ENCODE results near the gene CHRNA7. TPM values are rescaled to one million over a fixed set of nuclear protein-coding genes. Genes with fewer than 3 reads are reported as not detected.

Gene CHRNA7
- total RNA-seq, 1 donor from 2014 or later = 1.5 TPM

DNA sequence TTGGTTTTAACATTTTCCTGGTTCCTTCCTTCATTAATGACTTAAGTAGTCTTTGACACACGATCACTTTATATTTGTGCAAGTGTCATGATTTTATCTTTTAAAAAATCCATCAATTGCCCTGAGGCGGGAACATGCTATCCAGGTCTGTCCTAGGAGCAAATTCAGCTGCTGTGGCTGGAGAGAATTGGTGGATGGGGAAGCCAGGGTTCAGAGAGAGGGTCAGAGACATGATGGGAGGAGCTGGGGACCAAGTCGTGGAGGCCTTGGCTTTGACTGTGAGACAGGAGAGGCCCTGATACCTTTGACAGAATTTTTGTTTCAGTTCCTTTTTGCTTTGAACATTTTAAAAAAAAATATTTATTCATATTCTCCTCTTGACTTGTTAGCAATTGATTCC is 89.0 kb downstream of the CHRNA7 start:
- no peak for TF ChIP-seq CTCF (conservative IDR thresholded peaks at IDR 0.05; ENCODE audit: low read depth, low read length)
- no peak for DNase-seq (ENCODE audit: low read depth)
- no peak overlapping the region for H3K4me3 ChIP-seq (ENCODE audit: low read depth, low read length)

GRCh38 chr15:32119694-32120330 is 89.5 kb downstream of the CHRNA7 start:
- no peak for DNase-seq (ENCODE audit: low read depth)
- TF ChIP-seq CTCF (conservative IDR thresholded peaks at IDR 0.05; ENCODE audit: low read depth, low read length) = no peak
- no peak overlapping the region for H3K4me3 ChIP-seq (ENCODE audit: low read depth, low read length)

- H3K4me3 ChIP-seq (ENCODE audit: low read depth, low read length) = no peak overlapping the region
- TF ChIP-seq CTCF (conservative IDR thresholded peaks at IDR 0.05; ENCODE audit: low read depth, low read length) = no peak
- no peak for DNase-seq (ENCODE audit: low read depth)
These were observed 90.5 kb downstream of the CHRNA7 start for GRCh38 chr15:32120577-32121383.

DNA sequence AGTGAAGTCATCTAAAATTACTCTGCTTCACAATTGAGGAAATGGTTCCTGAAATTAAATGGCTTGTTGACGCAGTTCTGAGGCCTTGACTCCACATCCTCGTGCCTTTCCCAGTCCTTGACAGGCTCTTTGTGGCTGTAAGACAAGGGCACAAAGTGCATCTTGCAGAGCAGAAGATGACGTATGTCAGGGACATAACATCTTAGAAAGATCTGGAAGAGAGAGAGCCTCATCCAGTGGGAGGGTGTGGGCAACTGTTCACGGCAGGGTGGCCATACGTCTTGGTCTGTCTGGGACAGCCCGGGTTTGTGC is 91.0 kb downstream of the CHRNA7 start:
- TF ChIP-seq CTCF (conservative IDR thresholded peaks at IDR 0.05; ENCODE audit: low read depth, low read length) = no peak
- H3K4me3 ChIP-seq (ENCODE audit: low read depth, low read length) = no peak overlapping the region
- DNase-seq (ENCODE audit: low read depth) = no peak

GRCh38 chr15:32122013-32122412 is 91.7 kb downstream of the CHRNA7 start:
- H3K4me3 ChIP-seq (ENCODE audit: low read depth, low read length) = no peak overlapping the region
- TF ChIP-seq CTCF (conservative IDR thresholded peaks at IDR 0.05; ENCODE audit: low read depth, low read length) = no peak
- DNase-seq (ENCODE audit: low read depth) = no peak

DNA sequence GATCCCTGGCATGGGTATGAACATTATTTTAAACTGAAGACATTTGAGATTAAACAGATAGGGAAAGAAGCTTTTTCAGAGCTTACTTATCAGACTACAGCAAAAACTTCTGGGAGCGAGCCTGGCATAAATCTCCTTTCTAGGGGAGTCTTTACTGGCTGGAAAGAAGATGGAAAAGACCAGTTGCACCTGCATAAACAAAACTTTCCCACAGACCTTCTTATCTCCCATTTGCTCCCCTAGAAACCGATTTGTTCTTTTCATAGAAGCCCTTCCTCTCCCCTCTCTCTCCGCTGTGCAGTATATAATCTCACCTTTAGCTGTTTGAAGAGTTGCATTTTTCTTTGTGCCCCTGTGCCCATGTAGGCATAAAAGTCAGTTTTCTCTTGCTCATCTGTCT is 93.2 kb downstream of the CHRNA7 start:
- no peak for TF ChIP-seq CTCF (conservative IDR thresholded peaks at IDR 0.05; ENCODE audit: low read depth, low read length)
- no peak overlapping the region for H3K4me3 ChIP-seq (ENCODE audit: low read depth, low read length)
- no peak for DNase-seq (ENCODE audit: low read depth)

DNA sequence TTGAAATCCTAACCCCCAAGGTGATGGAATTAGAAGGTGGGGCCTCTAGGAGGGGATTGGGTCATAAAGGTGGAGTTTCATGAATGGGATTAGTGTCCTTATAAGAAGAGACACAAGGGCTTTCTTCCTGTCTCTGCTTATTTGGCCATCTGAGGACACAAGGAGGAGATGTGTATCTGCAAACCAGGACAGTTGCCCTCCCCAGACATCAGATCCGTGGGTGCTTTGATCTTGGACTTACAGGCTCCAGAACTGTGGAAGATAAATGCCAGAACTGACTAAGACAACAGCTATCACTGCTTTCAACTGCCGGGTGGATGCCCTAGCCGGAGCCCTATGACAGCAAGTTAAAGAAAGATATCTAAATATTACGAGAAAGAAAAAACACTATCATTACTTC is 94.4 kb downstream of the CHRNA7 start:
- no peak for DNase-seq (ENCODE audit: low read depth)
- TF ChIP-seq CTCF (conservative IDR thresholded peaks at IDR 0.05; ENCODE audit: low read depth, low read length) = no peak
- H3K4me3 ChIP-seq (ENCODE audit: low read depth, low read length) = no peak overlapping the region

Data from epithelial cell of proximal tubule (primary cell).